ENCODE data around the gene KLHL29. TPM values are rescaled to one million over a fixed set of nuclear protein-coding genes. Genes with fewer than 3 reads are reported as not detected.
A peak's percentile ranks its signal among the peaks of the same experiment; 100 is the strongest.

KLHL29 gene
- total RNA-seq, 1 experiment from 2014 or later = 7.7 TPM

- in situ Hi-C loops (cut with HindIII; ENCODE audit: low pct_unique_long_range_greater_than_20kb, low sequenced_read_pairs) (no loop called here), intact Hi-C loops (cut with micrococcal nuclease; ENCODE audit: unreplicated experiment) (no loop called here)
- BruUV-seq (replicated peaks) = no TSS peak
- Histone ChIP-seq H3K36me3 (ENCODE audit: control insufficient read depth, insufficient read depth, low read length) (no peaks in the 10 kb centered on the region), H3K27me3 (ENCODE audit: control insufficient read depth, insufficient read depth, low read length) (no peaks in the 10 kb centered on the region), H3K27ac (ENCODE audit: low read length) (no peak overlapping the region), H3K4me3 (ENCODE audit: low read depth in 2 of 2, low read length in 2 of 2) (no peak overlapping the region), H3K9me3 (ENCODE audit: control insufficient read depth, insufficient read depth, low read depth, low read length) (no peaks in the 10 kb centered on the region), H3K4me1 (ENCODE audit: control insufficient read depth, insufficient read depth, low read length) (no peaks in the 10 kb centered on the region)
- ChIA-PET CTCF (no interaction called here), POLR2A (no interaction called here)
- peak; percentile 54; the same call in 1 of the 2 replicates for ATAC-seq
- no peak for DNase-seq (ENCODE audit: low read depth, low spot score)
- TF ChIP-seq TCF7L2 (IDR thresholded peaks at IDR 0.05; ENCODE audit: low read depth, low read length) (no peak), SIN3A (IDR thresholded peaks at IDR 0.05; ENCODE audit: borderline replicate concordance, insufficient read depth, low read depth, low read length) (no peak), POLR2AphosphoS5 (IDR thresholded peaks at IDR 0.05; ENCODE audit: low read depth, low read length) (no peak)
- TF ChIP-seq, protein P1, sequence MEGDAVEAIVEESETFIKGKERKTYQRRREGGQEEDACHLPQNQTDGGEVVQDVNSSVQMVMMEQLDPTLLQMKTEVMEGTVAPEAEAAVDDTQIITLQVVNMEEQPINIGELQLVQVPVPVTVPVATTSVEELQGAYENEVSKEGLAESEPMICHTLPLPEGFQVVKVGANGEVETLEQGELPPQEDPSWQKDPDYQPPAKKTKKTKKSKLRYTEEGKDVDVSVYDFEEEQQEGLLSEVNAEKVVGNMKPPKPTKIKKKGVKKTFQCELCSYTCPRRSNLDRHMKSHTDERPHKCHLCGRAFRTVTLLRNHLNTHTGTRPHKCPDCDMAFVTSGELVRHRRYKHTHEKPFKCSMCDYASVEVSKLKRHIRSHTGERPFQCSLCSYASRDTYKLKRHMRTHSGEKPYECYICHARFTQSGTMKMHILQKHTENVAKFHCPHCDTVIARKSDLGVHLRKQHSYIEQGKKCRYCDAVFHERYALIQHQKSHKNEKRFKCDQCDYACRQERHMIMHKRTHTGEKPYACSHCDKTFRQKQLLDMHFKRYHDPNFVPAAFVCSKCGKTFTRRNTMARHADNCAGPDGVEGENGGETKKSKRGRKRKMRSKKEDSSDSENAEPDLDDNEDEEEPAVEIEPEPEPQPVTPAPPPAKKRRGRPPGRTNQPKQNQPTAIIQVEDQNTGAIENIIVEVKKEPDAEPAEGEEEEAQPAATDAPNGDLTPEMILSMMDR (IDR thresholded peaks at IDR 0.05) = no peak
Observed at GRCh38 chr2:23588106-23588505, 203.1 kb downstream of the KLHL29 start.

GRCh38 chr2:23588508-23589201 is 203.7 kb downstream of the KLHL29 start:
- ATAC-seq (no peak), DNase-seq (ENCODE audit: low read depth, low spot score) (no peak)
- Histone ChIP-seq H3K27ac (ENCODE audit: low read length) (no peak overlapping the region), H3K4me1 (ENCODE audit: control insufficient read depth, insufficient read depth, low read length) (no peaks in the 10 kb centered on the region), H3K27me3 (ENCODE audit: control insufficient read depth, insufficient read depth, low read length) (no peaks in the 10 kb centered on the region), H3K36me3 (ENCODE audit: control insufficient read depth, insufficient read depth, low read length) (no peaks in the 10 kb centered on the region), H3K4me3 (ENCODE audit: low read depth in 2 of 2, low read length in 2 of 2) (no peak overlapping the region), H3K9me3 (ENCODE audit: control insufficient read depth, insufficient read depth, low read depth, low read length) (no peaks in the 10 kb centered on the region)
- TF ChIP-seq TCF7L2 (IDR thresholded peaks at IDR 0.05; ENCODE audit: low read depth, low read length) (no peak), SIN3A (IDR thresholded peaks at IDR 0.05; ENCODE audit: borderline replicate concordance, insufficient read depth, low read depth, low read length) (no peak), POLR2AphosphoS5 (IDR thresholded peaks at IDR 0.05; ENCODE audit: low read depth, low read length) (no peak), REST (IDR thresholded peaks at IDR 0.05; ENCODE audit: insufficient read depth in 1 of 2, low read depth in 2 of 2, low read length in 1 of 2) (no peak)
- TF ChIP-seq, protein P1 (IDR thresholded peaks at IDR 0.05) = no peak
- BruUV-seq (replicated peaks) = no TSS peak
- intact Hi-C loops (cut with micrococcal nuclease; ENCODE audit: unreplicated experiment) = no loop called here
- ChIA-PET POLR2A (no interaction called here), CTCF (no interaction called here)
- in situ Hi-C loops (cut with HindIII; ENCODE audit: low pct_unique_long_range_greater_than_20kb, low sequenced_read_pairs) = no loop called here

Measured in Panc1 (cell line).